ENCODE results near the gene DFFB. TPM values are rescaled to one million over a fixed set of nuclear protein-coding genes. Genes with fewer than 3 reads are reported as not detected.
A peak's percentile ranks its signal among the peaks of the same experiment; 100 is the strongest.
"Not testable (repeated sequence)": the region's sequence is repeated elsewhere in the genome, so short reads cannot be mapped to it uniquely, and the experiment has no call there.

Gene DFFB, protein sequence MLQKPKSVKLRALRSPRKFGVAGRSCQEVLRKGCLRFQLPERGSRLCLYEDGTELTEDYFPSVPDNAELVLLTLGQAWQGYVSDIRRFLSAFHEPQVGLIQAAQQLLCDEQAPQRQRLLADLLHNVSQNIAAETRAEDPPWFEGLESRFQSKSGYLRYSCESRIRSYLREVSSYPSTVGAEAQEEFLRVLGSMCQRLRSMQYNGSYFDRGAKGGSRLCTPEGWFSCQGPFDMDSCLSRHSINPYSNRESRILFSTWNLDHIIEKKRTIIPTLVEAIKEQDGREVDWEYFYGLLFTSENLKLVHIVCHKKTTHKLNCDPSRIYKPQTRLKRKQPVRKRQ
- 11.9 and 15.2 TPM in 2 replicates for total RNA-seq (2014; rRNA removed; shearing (Covaris generic); ENCODE audit: low replicate concordance)

DNA sequence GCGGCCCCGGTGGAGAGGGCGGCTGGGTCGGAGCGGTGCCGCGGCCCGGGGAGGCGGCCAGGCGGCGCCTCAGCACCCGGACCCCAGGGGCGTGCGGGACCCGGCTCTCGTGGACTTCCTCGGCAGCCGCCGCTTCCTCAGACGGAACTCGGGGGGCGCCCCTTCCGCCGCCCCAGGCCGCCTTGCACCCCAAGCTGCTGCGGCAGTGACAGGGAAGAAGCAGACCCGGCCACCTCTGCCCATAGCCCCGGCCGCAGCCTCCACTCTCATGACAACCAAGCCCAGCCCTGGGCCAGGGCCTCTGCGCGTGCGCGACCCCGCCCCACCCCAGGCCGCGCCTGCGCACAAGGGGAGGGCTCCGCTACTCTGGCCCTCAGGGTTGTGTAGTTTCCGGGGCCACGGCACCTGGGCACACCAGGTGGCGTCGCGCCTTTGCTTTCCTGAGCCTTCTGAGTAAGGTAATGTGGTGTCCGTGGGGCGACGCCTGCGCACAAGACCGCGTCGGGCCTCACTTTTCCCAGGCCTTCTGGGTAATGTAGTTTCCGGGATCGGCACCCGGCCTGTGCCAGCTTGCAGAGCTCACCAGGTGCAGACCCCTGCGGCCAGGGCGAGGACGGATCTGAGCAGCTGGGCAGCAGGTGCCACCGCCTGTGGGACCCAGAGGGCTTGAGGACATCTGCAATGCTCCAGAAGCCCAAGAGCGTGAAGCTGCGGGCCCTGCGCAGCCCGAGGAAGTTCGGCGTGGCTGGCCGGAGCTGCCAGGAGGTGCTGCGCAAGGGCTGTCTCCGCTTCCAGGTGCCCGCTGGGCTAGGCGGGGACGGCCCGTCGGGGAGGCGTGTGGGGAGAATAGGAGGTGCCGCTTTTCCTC is at the start of gene DFFB, which contains the start of gene CEP104:
TSS of gene DFFB (plus strand) at position 554 of the 868 bp plus-strand sequence. CDS start at position 682, 128 bp downstream.
TSS of gene CEP104 (minus strand) at position 289 of the 868 bp plus-strand sequence. CDS start 4,804 bp downstream, outside the sequence.
- Histone ChIP-seq H3K4me1 (ENCODE audit: low read length) (peaks cover 20% of the 10 kb centered on the region), H3K9me2 (replicated peaks; ENCODE audit: insufficient read depth, low read length) (no peaks in the 10 kb centered on the region), H4K20me1 (ENCODE audit: insufficient read depth, low read depth, low read length) (no peaks in the 10 kb centered on the region), H3K9ac (ENCODE audit: low read length) (peak within 1 kb of the TSS; percentile 76), H2AFZ (ENCODE audit: low read length) (peak within 1 kb of the TSS; percentile 88), H3K36me3 (ENCODE audit: insufficient read depth, low read length) (no peaks in the 10 kb centered on the region), H3K9me3 (ENCODE audit: low read length) (no peaks in the 10 kb centered on the region), H3K4me2 (ENCODE audit: low read depth, low read length, poor library complexity, severe bottlenecking) (peak within 1 kb of the TSS; percentile 91), H3K79me2 (ENCODE audit: low read length) (peaks cover 86% of the 10 kb centered on the region), H3K27ac (ENCODE audit: low read length) (peak within 1 kb of the TSS; percentile 80), H3K27me3 (ENCODE audit: low read length) (no peaks in the 10 kb centered on the region), H3K4me3 (ENCODE audit: low read length) (peak within 1 kb of the TSS; percentile 88)
- peak; percentile 99 for DNase-seq

DNA sequence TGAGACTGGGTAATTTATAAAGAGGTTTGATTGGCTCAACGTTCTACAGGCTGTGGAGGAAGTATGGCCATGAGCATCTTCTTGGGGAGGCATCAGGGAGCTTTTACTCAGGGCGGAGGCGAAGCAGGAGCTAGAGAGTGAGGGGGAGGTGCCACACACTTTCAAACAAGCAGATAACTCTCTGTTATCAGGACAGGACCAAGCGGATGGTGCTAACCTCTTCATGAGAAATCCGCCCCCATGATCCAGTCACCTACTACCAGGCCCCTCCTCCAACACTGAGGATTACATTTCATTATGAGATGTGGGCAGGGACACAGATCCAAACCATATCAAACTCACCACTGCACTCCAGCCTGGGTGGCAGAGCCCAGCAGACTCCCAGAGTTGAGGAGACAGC is 49.5 kb upstream of the DFFB start:
- H3K9me3 ChIP-seq (ENCODE audit: low read length) = no peaks in the 10 kb centered on the region

DNA sequence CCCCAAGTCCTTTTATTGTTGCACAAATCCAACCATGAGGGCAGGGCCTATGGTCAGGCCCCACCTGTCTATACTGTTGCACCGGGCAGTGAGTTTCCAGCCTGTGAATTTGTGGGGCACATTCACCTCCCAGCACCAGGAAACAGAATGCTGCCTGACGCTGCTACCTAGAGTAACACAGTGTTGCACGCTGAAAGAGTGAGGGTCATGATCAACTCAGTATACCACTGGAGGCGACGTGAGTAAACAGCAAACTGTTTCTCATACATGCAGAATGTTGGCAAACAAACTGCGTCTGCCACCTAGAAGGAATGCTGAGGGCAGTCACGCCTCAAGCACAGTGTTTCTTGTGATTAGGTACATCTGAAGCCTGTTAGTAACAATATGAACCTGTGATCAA is 47.6 kb upstream of the DFFB start:
- H4K20me1 ChIP-seq (ENCODE audit: insufficient read depth, low read depth, low read length) = no peaks in the 10 kb centered on the region
- H3K9ac ChIP-seq (ENCODE audit: low read length) = no peak overlapping the region
- H3K4me1 ChIP-seq (ENCODE audit: low read length) = no peaks in the 10 kb centered on the region
- H3K4me2 ChIP-seq (ENCODE audit: low read depth, low read length, poor library complexity, severe bottlenecking) = no peak overlapping the region
- H3K9me2 ChIP-seq (replicated peaks; ENCODE audit: insufficient read depth, low read length) = no peaks in the 10 kb centered on the region
- H3K79me2 ChIP-seq (ENCODE audit: low read length) = no peaks in the 10 kb centered on the region
- DNase-seq = no peak
- H3K36me3 ChIP-seq (ENCODE audit: insufficient read depth, low read length) = no peaks in the 10 kb centered on the region
- H3K27ac ChIP-seq (ENCODE audit: low read length) = no peak overlapping the region
- no peaks in the 10 kb centered on the region for H3K27me3 ChIP-seq (ENCODE audit: low read length)
- H3K4me3 ChIP-seq (ENCODE audit: low read length) = no peak overlapping the region
- H2AFZ ChIP-seq (ENCODE audit: low read length) = no peak overlapping the region
- H3K9me3 ChIP-seq (ENCODE audit: low read length) = no peaks in the 10 kb centered on the region

More for the DNA sequence above, 49.5 kb upstream of the DFFB start:
- H3K9ac ChIP-seq (ENCODE audit: low read length) = no peak overlapping the region
- H3K27ac ChIP-seq (ENCODE audit: low read length) = no peak overlapping the region
- H2AFZ ChIP-seq (ENCODE audit: low read length) = no peak overlapping the region
- no peak for DNase-seq
- no peak overlapping the region for H3K4me2 ChIP-seq (ENCODE audit: low read depth, low read length, poor library complexity, severe bottlenecking)
- H3K4me3 ChIP-seq (ENCODE audit: low read length) = no peak overlapping the region
- H3K27me3 ChIP-seq (ENCODE audit: low read length) = no peaks in the 10 kb centered on the region
- no peaks in the 10 kb centered on the region for H3K4me1 ChIP-seq (ENCODE audit: low read length)
- no peaks in the 10 kb centered on the region for H3K36me3 ChIP-seq (ENCODE audit: insufficient read depth, low read length)
- no peaks in the 10 kb centered on the region for H4K20me1 ChIP-seq (ENCODE audit: insufficient read depth, low read depth, low read length)
- no peaks in the 10 kb centered on the region for H3K79me2 ChIP-seq (ENCODE audit: low read length)
- H3K9me2 ChIP-seq (replicated peaks; ENCODE audit: insufficient read depth, low read length) = no peaks in the 10 kb centered on the region

DNA sequence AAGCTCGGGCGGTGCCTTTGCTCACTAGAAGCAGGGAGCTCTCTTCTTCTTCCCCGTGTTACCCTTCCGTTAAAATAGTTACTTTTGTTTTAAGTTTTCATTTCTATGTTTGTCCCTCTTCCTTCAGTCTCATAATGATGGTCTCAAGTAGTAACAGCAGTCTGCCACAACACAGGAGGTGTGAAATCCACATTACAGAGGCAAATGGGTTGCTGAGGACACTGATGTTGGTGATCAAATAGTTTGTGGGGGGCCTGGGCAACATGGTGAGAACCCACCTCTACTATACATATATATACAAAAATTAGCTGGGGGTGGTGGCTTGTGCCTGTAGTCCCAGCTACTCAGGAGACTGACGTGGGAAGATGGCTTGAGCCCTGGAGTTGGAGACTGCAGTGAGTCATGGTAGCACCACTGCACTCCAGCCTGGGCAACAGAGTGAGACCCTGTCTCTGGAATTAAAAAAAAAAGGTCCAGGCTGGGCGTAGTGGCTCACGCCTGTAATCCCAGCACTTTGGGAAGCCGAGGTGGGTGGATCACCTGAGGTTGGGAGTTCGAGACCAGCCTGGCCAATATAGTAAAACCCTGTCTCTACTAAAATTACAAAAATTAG is 47.0 kb upstream of the DFFB start:
- not testable (repeated sequence) for H3K4me1 ChIP-seq (ENCODE audit: low read length); H3K36me3 ChIP-seq (ENCODE audit: insufficient read depth, low read length); H3K27ac ChIP-seq (ENCODE audit: low read length); DNase-seq; H3K4me3 ChIP-seq (ENCODE audit: low read length); H2AFZ ChIP-seq (ENCODE audit: low read length); H3K9ac ChIP-seq (ENCODE audit: low read length); H4K20me1 ChIP-seq (ENCODE audit: insufficient read depth, low read depth, low read length); H3K79me2 ChIP-seq (ENCODE audit: low read length); H3K4me2 ChIP-seq (ENCODE audit: low read depth, low read length, poor library complexity, severe bottlenecking); H3K9me3 ChIP-seq (ENCODE audit: low read length); H3K27me3 ChIP-seq (ENCODE audit: low read length); H3K9me2 ChIP-seq (replicated peaks; ENCODE audit: insufficient read depth, low read length)

DNA sequence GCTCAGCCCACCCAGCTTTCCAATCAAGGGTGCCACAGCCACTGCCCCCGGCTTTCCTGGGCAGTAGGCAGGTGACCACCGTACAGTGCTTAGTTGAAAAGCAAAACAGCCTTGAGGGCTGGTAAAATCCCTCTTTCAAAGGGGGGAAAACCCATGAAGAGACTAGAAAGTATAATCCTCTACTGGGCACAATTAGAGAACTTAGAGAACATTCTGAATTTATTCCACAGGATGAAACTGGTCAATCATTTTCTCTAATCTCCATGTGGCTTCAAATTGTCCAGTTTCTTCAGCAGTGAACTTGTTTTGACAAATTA is 45.7 kb upstream of the DFFB start:
- Histone ChIP-seq H3K4me2 (ENCODE audit: low read depth, low read length, poor library complexity, severe bottlenecking) (no peak overlapping the region), H3K79me2 (ENCODE audit: low read length) (no peaks in the 10 kb centered on the region), H3K4me3 (ENCODE audit: low read length) (no peak overlapping the region), H3K4me1 (ENCODE audit: low read length) (no peaks in the 10 kb centered on the region), H3K9ac (ENCODE audit: low read length) (no peak overlapping the region), H2AFZ (ENCODE audit: low read length) (no peak overlapping the region), H3K27ac (ENCODE audit: low read length) (no peak overlapping the region), H3K9me2 (replicated peaks; ENCODE audit: insufficient read depth, low read length) (no peaks in the 10 kb centered on the region), H3K27me3 (ENCODE audit: low read length) (no peaks in the 10 kb centered on the region), H3K9me3 (ENCODE audit: low read length) (no peaks in the 10 kb centered on the region), H3K36me3 (ENCODE audit: insufficient read depth, low read length) (no peaks in the 10 kb centered on the region), H4K20me1 (ENCODE audit: insufficient read depth, low read depth, low read length) (no peaks in the 10 kb centered on the region)
- no peak for DNase-seq

DNA sequence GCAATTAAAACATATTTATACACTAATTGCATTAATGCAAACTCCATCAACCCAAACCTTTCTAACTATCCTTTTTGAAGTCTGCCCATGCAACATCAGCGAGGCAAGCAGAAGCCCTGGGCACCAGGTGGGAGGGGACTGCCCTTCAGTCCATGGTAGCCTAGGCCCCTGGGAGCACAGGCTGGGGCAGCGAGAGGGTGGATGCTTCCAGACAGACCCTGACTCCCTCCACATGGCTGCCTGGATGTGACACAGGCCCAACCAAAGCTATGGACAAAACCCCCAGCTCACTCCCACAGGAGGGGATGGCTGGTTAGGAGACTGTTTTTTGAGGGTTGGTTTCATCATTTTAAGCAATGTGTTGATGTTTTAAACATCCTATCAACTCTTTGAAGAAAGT is 43.2 kb upstream of the DFFB start:
- no peaks in the 10 kb centered on the region for H3K36me3 ChIP-seq (ENCODE audit: insufficient read depth, low read length)
- no peaks in the 10 kb centered on the region for H3K4me1 ChIP-seq (ENCODE audit: low read length)
- no peak overlapping the region for H3K27ac ChIP-seq (ENCODE audit: low read length)
- no peaks in the 10 kb centered on the region for H3K27me3 ChIP-seq (ENCODE audit: low read length)
- H3K4me2 ChIP-seq (ENCODE audit: low read depth, low read length, poor library complexity, severe bottlenecking) = no peak overlapping the region
- no peaks in the 10 kb centered on the region for H3K79me2 ChIP-seq (ENCODE audit: low read length)
- H3K4me3 ChIP-seq (ENCODE audit: low read length) = no peak overlapping the region
- no peaks in the 10 kb centered on the region for H3K9me3 ChIP-seq (ENCODE audit: low read length)
- H3K9ac ChIP-seq (ENCODE audit: low read length) = no peak overlapping the region
- H4K20me1 ChIP-seq (ENCODE audit: insufficient read depth, low read depth, low read length) = no peaks in the 10 kb centered on the region
- no peak for DNase-seq
- H3K9me2 ChIP-seq (replicated peaks; ENCODE audit: insufficient read depth, low read length) = no peaks in the 10 kb centered on the region
- no peak overlapping the region for H2AFZ ChIP-seq (ENCODE audit: low read length)

DNA sequence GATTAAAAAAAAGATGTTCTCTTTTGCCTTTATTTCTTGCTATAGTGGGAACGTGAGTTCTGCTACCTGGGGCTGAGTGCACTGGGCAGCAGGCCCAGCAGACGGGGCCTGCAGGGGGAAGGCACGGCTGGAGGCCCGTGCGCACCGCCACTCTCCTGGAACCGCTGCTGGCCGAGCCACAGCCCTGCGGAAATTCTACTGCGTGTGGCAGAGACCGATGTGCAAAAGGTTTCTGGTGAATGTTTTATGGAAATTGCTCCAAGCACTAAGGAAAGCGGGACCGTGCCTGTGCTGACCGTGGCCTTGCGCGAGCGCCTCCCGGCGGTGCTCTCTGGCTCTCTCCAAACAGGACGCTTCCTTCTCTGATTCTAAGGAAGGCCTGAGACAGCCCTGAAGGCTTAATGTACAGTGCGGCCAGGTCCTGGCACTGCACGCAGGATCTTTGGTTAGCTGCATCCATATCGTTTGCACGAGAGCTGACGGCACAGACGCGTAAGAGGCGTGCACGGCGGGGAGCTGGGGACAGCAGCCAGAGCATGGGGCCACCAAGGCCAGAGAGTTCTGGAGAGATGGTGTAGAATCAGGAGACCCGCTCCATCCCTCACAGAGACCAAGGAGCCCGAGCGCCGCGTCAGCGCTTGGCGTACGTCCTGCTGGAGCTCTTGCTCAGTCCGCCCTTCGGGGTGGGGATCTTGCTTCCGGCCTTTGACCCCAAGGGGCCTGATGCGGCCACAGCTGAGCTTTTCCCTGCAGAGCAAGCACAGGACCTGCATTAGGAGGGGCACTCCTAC is 42.3 kb upstream of the DFFB start:
- Histone ChIP-seq H3K27ac (ENCODE audit: low read length) (no peak overlapping the region), H3K9me2 (replicated peaks; ENCODE audit: insufficient read depth, low read length) (no peaks in the 10 kb centered on the region), H3K4me3 (ENCODE audit: low read length) (no peak overlapping the region), H3K9me3 (ENCODE audit: low read length) (no peaks in the 10 kb centered on the region), H3K4me1 (ENCODE audit: low read length) (no peaks in the 10 kb centered on the region), H3K36me3 (ENCODE audit: insufficient read depth, low read length) (no peaks in the 10 kb centered on the region), H3K9ac (ENCODE audit: low read length) (no peak overlapping the region), H4K20me1 (ENCODE audit: insufficient read depth, low read depth, low read length) (no peaks in the 10 kb centered on the region), H3K27me3 (ENCODE audit: low read length) (no peaks in the 10 kb centered on the region), H2AFZ (ENCODE audit: low read length) (no peak overlapping the region), H3K79me2 (ENCODE audit: low read length) (no peaks in the 10 kb centered on the region), H3K4me2 (ENCODE audit: low read depth, low read length, poor library complexity, severe bottlenecking) (no peak overlapping the region)
- no peak for DNase-seq
